IPS-11a (cell line): Measurements from ENCODE around the gene PTMA.

ENCODE experiments used
- H3K4me3 ChIP-seq: one replicate; pipeline ENCODE4 v1.5.1; 2013; ENCODE audit warnings: low read depth, low read length, control low read depth

Gene PTMA

DNA sequence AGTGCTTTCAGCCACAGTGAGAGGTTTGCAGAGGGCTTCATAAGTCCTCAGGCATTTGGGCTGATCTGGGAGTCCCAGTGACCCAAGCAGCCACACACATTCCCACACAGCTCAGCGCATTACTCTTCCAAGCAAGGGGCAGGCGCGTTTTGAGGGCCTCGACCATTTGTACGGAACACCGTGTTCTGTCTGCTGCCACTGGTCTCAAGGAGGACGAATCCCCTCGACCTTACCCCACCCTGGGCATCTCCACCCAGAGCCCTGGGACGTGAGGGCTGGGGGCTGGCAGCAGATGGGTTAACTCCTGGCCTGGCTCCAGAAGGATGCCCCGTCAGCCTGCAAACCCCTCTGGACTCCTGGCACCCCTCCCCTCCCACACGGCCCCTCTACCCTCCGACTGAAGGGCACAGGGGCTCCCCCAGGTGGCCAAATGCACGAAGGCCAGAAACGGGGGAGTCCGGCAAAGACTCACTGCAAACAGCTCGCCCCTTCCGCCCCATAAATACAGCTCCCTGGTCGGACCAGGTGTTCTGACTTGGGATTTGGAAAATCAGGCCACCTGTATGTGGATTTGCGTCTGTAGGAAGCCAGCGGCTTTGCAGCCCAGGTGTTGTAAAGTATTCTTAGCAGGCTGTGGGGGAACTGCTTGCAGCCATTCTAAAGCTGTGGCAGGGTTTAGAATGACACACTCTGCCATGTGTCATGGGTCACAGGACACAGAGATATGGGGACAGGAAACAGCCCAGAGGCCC lies 33.6 kb upstream of the PTMA start:
- H3K4me3 ChIP-seq: no peak overlapping the region

- no peak overlapping the region for H3K4me3 ChIP-seq
Observed at GRCh38 chr2:231676243-231676642, 32.1 kb upstream of the PTMA start.

DNA sequence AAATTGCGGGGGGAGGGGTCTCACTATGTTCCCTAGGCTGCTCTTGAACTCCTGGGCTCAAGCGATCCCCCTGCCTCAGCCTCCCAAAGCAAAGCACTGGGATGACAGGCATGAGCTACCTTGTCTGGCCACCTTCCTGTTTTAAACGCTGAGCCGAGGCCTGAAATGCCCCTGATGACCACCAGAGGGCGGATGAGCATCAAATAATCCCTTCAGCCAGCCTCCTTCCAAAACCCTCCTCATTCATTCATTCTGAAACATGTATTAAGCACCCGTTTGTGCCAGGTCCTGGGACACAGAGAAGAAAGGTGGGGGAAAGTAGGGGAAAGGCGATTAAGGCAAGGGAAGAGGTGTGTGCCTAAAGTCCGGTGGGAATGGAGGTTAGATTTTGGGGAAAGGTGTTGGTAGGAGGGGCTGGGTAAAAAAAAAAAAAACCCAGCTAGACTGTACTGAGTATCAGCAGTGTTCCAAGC lies 30.7 kb upstream of the PTMA start:
- no peak overlapping the region for H3K4me3 ChIP-seq

DNA sequence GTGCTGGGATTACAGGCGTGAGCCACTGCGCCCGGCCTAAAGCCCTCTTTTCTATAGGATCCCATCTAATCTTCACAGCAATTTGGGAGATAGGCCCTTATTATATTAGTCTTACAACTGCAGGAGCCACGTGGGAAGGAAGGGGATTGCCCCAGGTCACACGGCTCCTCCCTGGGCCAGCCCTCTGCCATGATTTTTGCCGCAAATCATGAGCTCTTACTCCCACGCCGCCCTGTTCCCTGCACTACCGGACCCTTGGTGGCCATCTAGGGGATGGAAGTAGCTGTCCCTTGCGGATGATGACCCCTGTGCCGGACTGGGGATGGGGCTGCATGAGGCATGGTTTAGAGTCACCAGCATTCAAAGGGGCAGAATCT lies 28.4 kb upstream of the PTMA start:
- H3K4me3 ChIP-seq: no peak overlapping the region

DNA sequence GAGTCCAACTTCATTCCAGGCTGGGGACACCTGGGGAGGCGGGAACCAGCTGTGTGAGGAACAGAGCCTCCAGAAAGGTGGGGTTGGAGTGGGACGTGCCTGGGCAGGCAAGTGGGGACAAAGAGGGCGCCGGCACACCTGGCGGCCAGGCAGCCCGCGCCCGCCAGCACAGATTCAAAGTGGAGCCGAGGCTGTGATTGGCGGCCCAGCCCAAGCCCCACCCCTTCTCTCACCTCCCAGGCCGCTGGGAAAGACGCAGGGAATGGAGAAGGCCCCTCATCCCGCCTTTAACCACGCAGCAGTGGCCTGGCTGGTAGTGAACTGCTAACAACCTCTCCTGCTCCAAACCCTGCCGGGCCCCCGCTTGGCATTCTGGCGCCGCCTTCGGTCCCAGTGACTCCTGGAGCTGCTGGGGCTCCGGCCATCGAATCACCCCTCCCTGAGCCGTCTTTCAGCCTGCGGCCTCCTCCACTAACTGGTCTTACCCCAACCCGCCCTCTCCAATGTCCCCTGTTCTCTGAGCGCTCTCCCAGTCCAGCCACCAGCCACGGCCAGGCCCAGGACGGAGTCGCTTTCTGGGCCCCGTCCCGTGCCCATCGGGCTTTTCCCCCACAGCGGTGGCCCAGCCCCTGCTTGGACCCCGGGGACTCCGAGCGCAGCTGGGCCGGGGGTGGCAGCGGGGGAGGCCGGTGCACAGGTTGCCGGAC lies 27.9 kb upstream of the PTMA start:
- H3K4me3 ChIP-seq: peak overlapping the region; percentile 30

DNA sequence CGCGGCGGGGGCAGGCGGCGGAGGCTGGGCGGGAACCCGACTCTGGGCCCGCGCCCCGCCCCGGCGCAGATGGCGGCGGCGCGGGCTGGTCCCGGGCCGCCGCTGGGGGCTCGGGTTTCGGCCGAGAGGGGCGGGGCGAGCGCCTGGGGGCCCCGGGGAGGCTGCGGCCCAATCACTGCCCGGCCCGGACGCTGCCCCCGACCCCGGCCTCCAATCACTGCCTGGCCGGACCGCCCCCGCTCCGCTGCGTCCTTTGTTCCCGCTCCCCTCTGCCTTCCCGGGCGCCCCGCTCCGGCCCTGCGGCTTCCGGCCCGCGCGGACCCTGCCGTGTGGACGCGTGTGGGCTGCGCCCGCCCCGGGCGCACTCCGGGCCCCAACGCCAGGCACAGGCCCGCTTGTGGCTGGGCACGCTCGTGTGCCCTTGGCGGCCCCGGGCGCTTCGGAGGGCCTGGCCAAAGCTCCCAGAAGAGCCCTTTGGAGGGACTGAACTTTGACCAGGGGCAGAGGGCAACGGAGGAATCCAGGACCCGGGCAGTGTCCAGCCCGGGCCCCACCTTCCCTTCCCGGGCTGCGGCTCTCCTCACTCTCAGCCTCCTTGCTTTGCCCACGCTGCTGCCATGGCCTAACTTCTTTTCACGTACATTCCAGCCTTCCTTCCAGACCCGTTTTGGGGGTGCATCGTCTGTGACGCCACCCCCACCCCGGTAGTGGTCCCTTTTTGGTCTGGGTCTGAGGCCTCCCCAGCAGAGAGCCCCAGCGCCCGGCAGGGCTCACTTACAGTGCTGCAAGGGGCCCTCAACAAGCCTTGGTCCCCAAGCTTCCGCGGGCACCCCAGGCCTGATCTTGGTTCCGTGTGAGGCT lies 27.1 kb upstream of the PTMA start:
- H3K4me3 ChIP-seq: peak overlapping the region; percentile 45

DNA sequence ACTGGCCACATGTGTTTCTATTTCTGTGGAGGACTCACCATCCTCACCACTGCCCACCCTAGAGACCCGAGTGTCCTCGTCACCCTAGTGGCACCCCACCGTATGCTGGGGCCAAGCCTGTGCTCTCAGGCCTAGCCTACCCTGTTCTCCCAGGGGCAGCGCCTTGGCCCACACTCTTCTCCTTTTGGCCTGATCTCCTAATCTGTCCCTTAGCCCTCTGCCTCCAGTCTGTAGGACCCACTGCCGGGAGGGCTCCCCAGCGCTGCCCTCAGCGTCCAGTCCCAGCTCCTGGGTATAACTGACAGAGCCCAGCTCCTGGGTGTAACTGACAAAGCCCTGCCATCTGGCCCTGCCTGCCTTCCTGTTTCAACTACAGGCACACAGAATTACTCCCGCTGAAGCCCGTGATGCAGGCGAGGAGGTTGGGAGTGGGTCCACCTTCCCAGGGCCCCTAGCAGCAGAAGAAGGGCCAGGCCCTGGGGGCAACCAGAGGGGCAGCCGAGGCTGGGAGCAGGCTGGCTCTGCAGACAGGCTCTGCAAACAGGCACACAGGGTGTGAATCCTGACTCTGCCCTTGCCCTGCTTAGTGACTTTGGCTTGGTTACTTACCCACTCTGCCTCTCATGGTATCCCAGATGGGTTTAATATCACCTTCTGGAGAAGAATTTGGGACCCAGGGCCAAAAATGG lies 25.6 kb upstream of the PTMA start:
- H3K4me3 ChIP-seq: no peak overlapping the region

DNA sequence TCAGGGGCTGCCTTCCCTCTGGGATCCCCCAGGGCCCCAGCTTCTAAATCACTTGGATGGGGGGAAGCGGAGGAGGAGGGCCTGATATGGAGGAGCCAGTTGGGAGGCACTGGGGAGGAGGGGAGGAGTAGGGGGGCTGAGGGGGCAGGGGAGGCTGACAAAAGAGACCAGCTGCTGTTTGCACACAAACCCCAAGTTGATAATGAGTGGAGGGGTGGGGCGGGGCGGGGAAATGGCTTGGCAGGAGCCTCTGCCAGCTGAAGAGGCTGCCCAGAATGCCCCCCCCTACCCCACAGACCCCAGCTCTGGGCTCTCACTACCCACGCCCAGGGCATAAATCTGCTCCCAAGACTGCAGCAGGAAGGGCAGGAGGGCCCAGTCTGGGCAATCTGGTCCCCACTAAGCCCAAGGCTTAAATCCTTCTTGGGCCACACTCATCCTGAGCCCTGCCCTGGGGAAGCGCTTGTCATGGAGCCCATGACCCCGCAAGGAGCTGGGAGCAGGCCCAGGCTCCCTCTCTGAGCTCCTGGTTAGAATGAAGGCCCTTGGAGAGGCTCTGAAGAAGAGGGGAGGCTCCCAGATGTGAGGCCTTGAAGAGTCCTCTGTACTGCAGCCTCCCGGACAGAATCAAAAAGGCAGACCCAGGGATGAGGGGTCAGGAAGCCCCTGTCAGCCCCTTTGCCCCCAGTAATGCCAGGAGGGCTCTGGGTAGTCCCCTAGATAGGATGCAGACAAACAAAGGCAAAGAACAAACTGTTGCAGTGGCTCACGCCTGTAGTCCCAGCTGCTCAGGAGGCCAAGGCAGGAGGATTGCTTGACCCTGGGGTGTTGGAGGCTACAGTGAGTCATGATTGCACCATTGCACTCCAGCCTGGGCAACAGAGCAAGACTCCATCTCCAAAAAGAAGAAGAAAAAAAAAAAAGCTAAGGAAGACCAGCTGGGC lies 24.8 kb upstream of the PTMA start:
- no peak overlapping the region for H3K4me3 ChIP-seq

GRCh38 chr2:231684314-231685223 lies 23.8 kb upstream of the PTMA start:
- no peak overlapping the region for H3K4me3 ChIP-seq

GRCh38 chr2:231685349-231686191 lies 22.8 kb upstream of the PTMA start:
- H3K4me3 ChIP-seq: no peak overlapping the region

DNA sequence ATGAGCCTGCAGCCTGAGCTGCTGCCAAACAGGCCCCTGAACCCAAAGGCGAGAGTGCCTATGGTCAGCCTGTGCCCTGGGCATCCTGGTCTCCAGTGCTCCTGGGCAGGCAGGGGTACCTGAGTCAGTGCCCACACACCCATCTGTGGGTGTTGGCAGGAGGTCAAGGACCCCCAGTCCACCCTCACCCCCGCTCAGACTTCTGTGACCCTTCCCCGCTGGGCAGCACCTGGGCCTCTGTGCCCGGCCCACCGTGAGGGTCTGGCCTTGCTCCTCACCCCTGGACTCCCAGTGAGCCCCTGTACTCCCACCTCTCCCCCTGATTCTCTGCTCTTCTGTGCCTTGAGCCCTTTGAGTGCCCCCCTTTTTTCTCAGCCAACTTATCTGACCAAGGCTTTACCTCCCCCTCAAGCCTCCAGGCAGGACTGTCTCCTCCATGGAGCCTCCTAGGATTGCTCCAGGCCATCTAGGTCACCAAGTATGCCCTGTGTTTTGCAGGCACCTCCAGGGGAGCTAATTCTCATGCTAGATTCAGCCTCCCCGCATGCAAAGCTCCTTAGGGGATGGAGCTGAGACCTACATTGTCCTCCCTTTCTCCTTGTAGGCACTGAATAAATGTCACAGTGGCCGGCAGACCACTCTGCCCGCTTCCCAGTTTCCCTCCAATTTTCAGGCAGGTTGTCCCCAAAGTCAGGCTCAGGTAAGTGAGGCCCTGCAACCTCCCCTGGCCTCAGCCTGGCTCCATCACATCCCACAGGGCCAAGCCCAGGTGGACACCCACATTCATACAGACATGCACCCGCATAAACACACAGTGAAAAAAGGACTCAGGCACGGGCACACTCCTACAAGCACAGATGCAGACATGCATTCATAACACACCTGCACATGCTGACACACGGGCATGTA lies 21.9 kb upstream of the PTMA start:
- H3K4me3 ChIP-seq: no peak overlapping the region

GRCh38 chr2:231687133-231687852 lies 21.0 kb upstream of the PTMA start:
- peak overlapping the region; percentile 41 for H3K4me3 ChIP-seq

- H3K4me3 ChIP-seq: no peak overlapping the region
Observed at GRCh38 chr2:231687961-231688360, 20.4 kb upstream of the PTMA start.

GRCh38 chr2:231688719-231689118 lies 19.6 kb upstream of the PTMA start:
- no peak overlapping the region for H3K4me3 ChIP-seq

GRCh38 chr2:231689124-231689893 lies 19.0 kb upstream of the PTMA start:
- H3K4me3 ChIP-seq: no peak overlapping the region
